ENCODE results near the gene IQCE. TPM values are rescaled to one million over a fixed set of nuclear protein-coding genes. Genes with fewer than 3 reads are reported as not detected.

Gene IQCE
- total RNA-seq, 2 donors from 2014 or later = 11.6 to 17.7 TPM

DNA sequence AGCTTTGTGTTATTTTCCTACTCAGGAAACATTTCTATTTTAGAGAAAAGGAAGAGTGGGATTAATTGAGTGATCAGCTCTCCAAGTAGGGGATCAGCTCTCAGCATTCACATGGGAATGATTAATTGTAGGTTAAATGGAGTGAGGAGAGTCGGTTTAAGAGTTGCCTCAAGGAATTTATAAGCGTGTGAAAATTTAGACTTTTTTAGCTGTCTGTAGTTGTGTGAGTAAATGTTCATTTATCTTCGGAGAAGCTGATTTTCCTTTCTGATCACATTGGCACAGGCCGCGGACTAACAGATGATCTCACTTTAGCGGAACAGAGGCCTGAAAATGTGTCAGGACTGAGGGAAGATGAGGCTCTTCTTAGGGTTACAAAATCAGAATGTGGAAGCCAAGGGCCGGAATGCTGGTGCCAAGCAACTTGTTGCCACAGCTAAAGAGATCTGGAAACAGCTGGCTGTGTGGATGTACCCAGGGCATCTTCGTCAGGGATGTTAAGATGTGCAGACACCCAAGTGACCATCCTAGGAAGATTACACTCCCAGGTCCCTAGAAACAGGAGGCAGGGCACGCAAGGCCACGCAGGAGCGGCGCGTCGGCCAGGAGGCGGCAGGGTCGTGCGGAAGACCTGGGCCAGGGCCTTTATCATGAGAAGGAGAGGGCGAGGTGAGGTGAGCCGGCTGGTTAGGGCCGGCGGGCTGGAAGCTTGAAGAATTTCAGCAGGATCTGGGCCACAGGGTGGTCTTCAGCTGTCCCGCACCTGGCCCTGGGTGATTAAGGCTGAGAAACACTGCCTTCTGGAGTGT, 37.9 kb downstream of the IQCE start:
- DNase-seq (ENCODE audit: low spot score) (no peak), ATAC-seq (no peak)
- Mint-ChIP-seq H3K27ac (no peak overlapping the region), H3K4me3 (no peak overlapping the region), H3K9me3 (no peaks in the 10 kb centered on the region), H3K36me3 (no peaks in the 10 kb centered on the region), H3K27me3 (no peaks in the 10 kb centered on the region), H3K4me1 (ENCODE audit: low read depth in 2 of 2) (no peaks in the 10 kb centered on the region)

DNA sequence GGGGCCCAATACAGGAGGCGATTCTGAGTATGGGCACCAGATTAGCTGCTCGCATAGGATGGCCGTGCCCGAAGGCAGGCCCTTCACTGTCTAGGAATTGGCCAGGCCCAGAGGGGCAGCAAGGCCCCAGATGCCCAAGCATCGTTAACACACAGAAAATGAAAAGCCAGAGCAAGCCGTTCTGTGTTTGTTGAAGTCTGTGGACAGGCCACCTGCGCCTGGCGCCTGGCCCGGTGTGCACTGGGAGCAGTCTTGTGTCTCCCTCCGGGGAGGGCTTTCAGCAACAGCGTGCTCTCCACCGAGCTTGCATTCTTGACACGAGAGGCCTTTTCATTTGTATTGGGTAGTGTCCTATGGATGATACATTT, 38.5 kb downstream of the IQCE start:
- Mint-ChIP-seq H3K27ac (no peak overlapping the region), H3K36me3 (no peaks in the 10 kb centered on the region), H3K4me1 (ENCODE audit: low read depth in 2 of 2) (no peaks in the 10 kb centered on the region), H3K9me3 (no peaks in the 10 kb centered on the region), H3K4me3 (no peak overlapping the region), H3K27me3 (no peaks in the 10 kb centered on the region)
- DNase-seq (ENCODE audit: low spot score) = no peak
- ATAC-seq = no peak

GRCh38 chr7:2598154-2598823, 39.5 kb downstream of the IQCE start:
- DNase-seq (ENCODE audit: low spot score) (no peak), ATAC-seq (no peak)
- Mint-ChIP-seq H3K4me1 (ENCODE audit: low read depth in 2 of 2) (no peaks in the 10 kb centered on the region), H3K27ac (no peak overlapping the region), H3K27me3 (no peaks in the 10 kb centered on the region), H3K9me3 (no peaks in the 10 kb centered on the region), H3K4me3 (no peak overlapping the region), H3K36me3 (no peaks in the 10 kb centered on the region)

DNA sequence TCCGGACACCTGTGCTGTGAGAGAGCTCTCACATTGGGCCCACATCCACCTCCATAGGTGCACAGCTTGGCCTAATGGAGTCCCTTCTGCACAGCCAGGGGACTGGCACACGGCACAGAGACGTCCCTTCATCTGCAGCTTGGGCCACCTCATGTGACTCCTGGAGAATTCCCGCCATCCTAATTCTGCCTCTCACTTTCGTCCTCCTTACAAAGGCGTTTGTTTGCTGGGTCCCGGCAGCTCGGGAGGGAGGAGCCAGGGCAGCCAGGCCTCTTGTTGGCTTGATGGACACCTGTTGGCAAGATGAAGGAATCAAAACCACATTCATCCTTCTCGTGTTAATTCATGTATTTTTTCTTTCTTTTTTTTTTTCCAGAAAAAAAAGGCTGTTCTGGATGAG, 42.3 kb downstream of the IQCE start:
- no peak overlapping the region for H3K4me3 Mint-ChIP-seq
- no peak for DNase-seq (ENCODE audit: low spot score)
- no peaks in the 10 kb centered on the region for H3K4me1 Mint-ChIP-seq (ENCODE audit: low read depth in 2 of 2)
- no peaks in the 10 kb centered on the region for H3K36me3 Mint-ChIP-seq
- no peak for ATAC-seq
- H3K9me3 Mint-ChIP-seq = no peaks in the 10 kb centered on the region
- H3K27me3 Mint-ChIP-seq = no peaks in the 10 kb centered on the region
- no peak overlapping the region for H3K27ac Mint-ChIP-seq

GRCh38 chr7:2601907-2602306, 43.1 kb downstream of the IQCE start:
- Mint-ChIP-seq H3K4me1 (ENCODE audit: low read depth in 2 of 2) (no peaks in the 10 kb centered on the region), H3K36me3 (no peaks in the 10 kb centered on the region), H3K9me3 (no peaks in the 10 kb centered on the region), H3K4me3 (no peak overlapping the region), H3K27ac (no peak overlapping the region), H3K27me3 (no peaks in the 10 kb centered on the region)
- no peak for DNase-seq (ENCODE audit: low spot score)
- ATAC-seq = no peak

GRCh38 chr7:2602406-2603043, 43.7 kb downstream of the IQCE start:
- no peak overlapping the region for H3K4me3 Mint-ChIP-seq
- DNase-seq (ENCODE audit: low spot score) (no peak), ATAC-seq (no peak)
- no peak overlapping the region for H3K27ac Mint-ChIP-seq
- peaks cover 0 to under 1% of the 10 kb centered on the region in 2 donors for H3K4me1 Mint-ChIP-seq (ENCODE audit: low read depth in 2 of 2)
- H3K36me3 Mint-ChIP-seq = no peaks in the 10 kb centered on the region
- no peaks in the 10 kb centered on the region for H3K9me3 Mint-ChIP-seq
- no peaks in the 10 kb centered on the region for H3K27me3 Mint-ChIP-seq

DNA sequence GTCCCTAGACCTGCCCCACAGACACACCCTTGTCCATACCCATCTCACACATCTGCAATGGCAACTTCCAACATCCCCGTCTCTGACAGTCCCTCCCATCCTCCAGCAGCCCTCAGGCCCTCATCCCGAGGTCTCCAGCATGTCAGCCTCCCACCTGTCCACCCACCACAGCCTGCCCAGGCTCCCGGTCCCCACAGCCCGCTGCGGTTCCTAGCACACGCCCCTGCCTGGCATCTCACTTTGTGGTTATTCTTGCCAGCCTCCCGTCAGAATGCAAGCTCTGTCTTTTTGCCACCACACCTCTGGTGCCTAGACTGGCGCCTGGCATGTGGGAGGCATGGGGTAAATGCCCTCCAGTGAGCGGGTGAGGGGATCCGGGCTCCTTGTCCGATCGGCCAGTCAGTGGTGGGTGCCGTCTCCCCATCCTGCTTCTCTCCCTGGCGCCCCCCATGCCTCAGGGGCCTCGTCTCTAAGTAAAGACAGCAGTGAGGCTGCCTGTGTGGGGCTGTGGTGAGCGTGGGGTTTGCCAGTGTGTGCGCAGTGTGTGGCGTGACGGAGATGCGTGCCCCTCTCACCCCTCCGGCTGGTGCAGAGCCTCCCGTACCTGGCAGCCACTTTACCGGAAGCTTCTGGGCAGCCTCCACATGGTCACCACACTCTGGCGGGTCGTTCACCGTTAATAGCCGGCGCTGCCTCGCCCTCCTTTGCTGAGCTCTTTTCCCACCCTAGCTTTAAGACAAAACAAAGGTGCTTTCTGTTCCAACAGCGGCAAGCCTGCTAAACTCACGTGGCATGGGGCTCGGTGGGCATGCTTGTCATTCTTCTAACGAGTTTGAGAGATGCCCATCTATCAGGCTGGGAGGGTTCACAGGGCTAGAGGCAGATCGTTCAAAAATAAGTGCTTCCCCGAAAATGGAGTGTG, 44.5 kb downstream of the IQCE start:
- Mint-ChIP-seq H3K4me1 (ENCODE audit: low read depth in 2 of 2) (peaks cover 0 to 4% of the 10 kb centered on the region in 2 donors), H3K9me3 (no peaks in the 10 kb centered on the region), H3K4me3 (no peak overlapping the region), H3K36me3 (no peaks in the 10 kb centered on the region), H3K27me3 (no peaks in the 10 kb centered on the region), H3K27ac (no peak overlapping the region)
- DNase-seq (ENCODE audit: low spot score) (no peak), ATAC-seq (no peak)

DNA sequence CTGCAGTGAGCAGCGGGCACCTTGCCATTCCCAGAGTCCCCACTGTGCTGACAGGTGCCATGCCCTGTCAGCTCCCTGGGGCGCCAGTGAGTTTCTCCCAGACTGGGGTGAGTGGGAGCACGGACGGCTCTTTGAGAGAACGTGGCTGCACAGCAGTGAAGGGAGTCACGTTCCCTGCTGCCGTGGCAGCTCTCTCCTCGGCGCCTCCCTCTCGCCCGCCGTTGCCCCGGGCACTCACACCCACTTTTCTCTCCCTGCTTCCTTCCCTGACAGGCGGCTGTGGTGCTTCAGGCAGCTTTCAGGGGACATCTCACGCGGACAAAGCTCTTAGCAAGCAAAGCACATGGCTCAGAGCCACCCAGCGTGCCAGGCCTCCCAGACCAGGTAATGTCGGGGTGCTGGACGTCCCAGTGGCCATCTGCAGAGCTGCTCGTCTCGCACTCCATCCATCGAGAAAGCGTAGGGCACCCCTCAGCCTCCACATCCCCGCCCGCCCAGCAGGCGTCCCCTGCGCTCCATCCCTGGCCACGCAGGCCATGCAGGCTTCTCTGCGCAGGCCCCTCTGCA, 45.9 kb downstream of the IQCE start:
- H3K9me3 Mint-ChIP-seq = no peaks in the 10 kb centered on the region
- ATAC-seq = no peak
- H3K27me3 Mint-ChIP-seq = no peaks in the 10 kb centered on the region
- no peaks in the 10 kb centered on the region for H3K36me3 Mint-ChIP-seq
- H3K27ac Mint-ChIP-seq = no peak overlapping the region
- H3K4me3 Mint-ChIP-seq = no peak overlapping the region
- no peak for DNase-seq (ENCODE audit: low spot score)
- H3K4me1 Mint-ChIP-seq (ENCODE audit: low read depth in 2 of 2) = peaks cover 5 to 7% of the 10 kb centered on the region in 2 donors

GRCh38 chr7:2605608-2606538, 47.1 kb downstream of the IQCE start:
- peaks cover 5 to 7% of the 10 kb centered on the region in 2 donors for H3K4me1 Mint-ChIP-seq (ENCODE audit: low read depth in 2 of 2)
- no peaks in the 10 kb centered on the region for H3K27me3 Mint-ChIP-seq
- ATAC-seq = no peak
- no peak overlapping the region for H3K4me3 Mint-ChIP-seq
- H3K27ac Mint-ChIP-seq = no peak overlapping the region
- DNase-seq (ENCODE audit: low spot score) = no peak
- H3K9me3 Mint-ChIP-seq = no peaks in the 10 kb centered on the region
- no peaks in the 10 kb centered on the region for H3K36me3 Mint-ChIP-seq

GRCh38 chr7:2606539-2606936, 47.8 kb downstream of the IQCE start:
- Mint-ChIP-seq H3K27me3 (no peaks in the 10 kb centered on the region), H3K27ac (no peak overlapping the region)

GRCh38 chr7:2607122-2607922, 48.5 kb downstream of the IQCE start:
- no peaks in the 10 kb centered on the region for H3K9me3 Mint-ChIP-seq
- H3K4me1 Mint-ChIP-seq (ENCODE audit: low read depth in 2 of 2) = peaks cover 5 to 7% of the 10 kb centered on the region in 2 donors
- ATAC-seq (no peak), DNase-seq (ENCODE audit: low spot score) (no peak)
- no peaks in the 10 kb centered on the region for H3K36me3 Mint-ChIP-seq
- no peaks in the 10 kb centered on the region for H3K27me3 Mint-ChIP-seq
- no peak overlapping the region for H3K4me3 Mint-ChIP-seq
- H3K27ac Mint-ChIP-seq = no peak overlapping the region

More at GRCh38 chr7:2606539-2606936, 47.8 kb downstream of the IQCE start:
- Mint-ChIP-seq H3K36me3 (no peaks in the 10 kb centered on the region), H3K4me1 (ENCODE audit: low read depth in 2 of 2) (peaks cover 5 to 7% of the 10 kb centered on the region in 2 donors), H3K9me3 (no peaks in the 10 kb centered on the region), H3K4me3 (no peak overlapping the region)
- ATAC-seq (peak in 1 of 2 donors; percentile 5), DNase-seq (ENCODE audit: low spot score) (no peak)
